ENCODE measurements around the gene PLRG1.

The PLRG1 gene

GRCh38 chr4:154585369-154586018, 35.3 kb upstream of the PLRG1 start:
- Histone ChIP-seq H3K27me3 (ENCODE audit: insufficient read depth, low read depth, severe bottlenecking) (no peaks in the 10 kb centered on the region), H3K4me3 (ENCODE audit: low read depth, low read length) (no peak overlapping the region), H3K27ac (no peak overlapping the region), H3K36me3 (no peaks in the 10 kb centered on the region), H3K9me3 (ENCODE audit: severe bottlenecking) (no peaks in the 10 kb centered on the region)
- DNase-seq, result no peak
- TF ChIP-seq CTCF (IDR thresholded peaks at IDR 0.05; ENCODE audit: low read depth, low read length), result no peak

- no peaks in the 10 kb centered on the region for H3K9me3 ChIP-seq (ENCODE audit: severe bottlenecking)
- H3K27me3 ChIP-seq (ENCODE audit: insufficient read depth, low read depth, severe bottlenecking), result no peaks in the 10 kb centered on the region
- H3K4me3 ChIP-seq (ENCODE audit: low read depth, low read length), result no peak overlapping the region
- no peak for DNase-seq
- TF ChIP-seq CTCF (IDR thresholded peaks at IDR 0.05; ENCODE audit: low read depth, low read length), result no peak
- H3K27ac ChIP-seq, result no peak overlapping the region
- no peaks in the 10 kb centered on the region for H3K36me3 ChIP-seq
Observed at GRCh38 chr4:154584259-154584658, 34.1 kb upstream of the PLRG1 start.

- Histone ChIP-seq H3K27ac (no peak overlapping the region), H3K4me3 (ENCODE audit: low read depth, low read length) (no peak overlapping the region), H3K36me3 (no peaks in the 10 kb centered on the region), H3K9me3 (ENCODE audit: severe bottlenecking) (no peaks in the 10 kb centered on the region), H3K27me3 (ENCODE audit: insufficient read depth, low read depth, severe bottlenecking) (no peaks in the 10 kb centered on the region)
- DNase-seq, result no peak
- no peak for TF ChIP-seq CTCF (IDR thresholded peaks at IDR 0.05; ENCODE audit: low read depth, low read length)
Observed at GRCh38 chr4:154583677-154584076, 33.5 kb upstream of the PLRG1 start.

- no peak for DNase-seq
- no peak overlapping the region for H3K4me3 ChIP-seq (ENCODE audit: low read depth, low read length)
- no peak overlapping the region for H3K27ac ChIP-seq
- H3K27me3 ChIP-seq (ENCODE audit: insufficient read depth, low read depth, severe bottlenecking), result no peaks in the 10 kb centered on the region
- no peaks in the 10 kb centered on the region for H3K9me3 ChIP-seq (ENCODE audit: severe bottlenecking)
- H3K36me3 ChIP-seq, result no peaks in the 10 kb centered on the region
- TF ChIP-seq CTCF (IDR thresholded peaks at IDR 0.05; ENCODE audit: low read depth, low read length), result no peak
Observed at GRCh38 chr4:154583230-154583629, 33.0 kb upstream of the PLRG1 start.

GRCh38 chr4:154582723-154583122, 32.5 kb upstream of the PLRG1 start:
- Histone ChIP-seq H3K27me3 (ENCODE audit: insufficient read depth, low read depth, severe bottlenecking) (no peaks in the 10 kb centered on the region), H3K9me3 (ENCODE audit: severe bottlenecking) (no peaks in the 10 kb centered on the region), H3K4me3 (ENCODE audit: low read depth, low read length) (no peak overlapping the region), H3K27ac (no peak overlapping the region), H3K36me3 (no peaks in the 10 kb centered on the region)
- TF ChIP-seq CTCF (IDR thresholded peaks at IDR 0.05; ENCODE audit: low read depth, low read length), result no peak
- no peak for DNase-seq

- H3K4me3 ChIP-seq (ENCODE audit: low read depth, low read length), result no peak overlapping the region
- no peaks in the 10 kb centered on the region for H3K27me3 ChIP-seq (ENCODE audit: insufficient read depth, low read depth, severe bottlenecking)
- no peak for TF ChIP-seq CTCF (IDR thresholded peaks at IDR 0.05; ENCODE audit: low read depth, low read length)
- H3K36me3 ChIP-seq, result no peaks in the 10 kb centered on the region
- no peak for DNase-seq
- H3K9me3 ChIP-seq (ENCODE audit: severe bottlenecking), result no peaks in the 10 kb centered on the region
- no peak overlapping the region for H3K27ac ChIP-seq
Observed at GRCh38 chr4:154579927-154580326, 29.7 kb upstream of the PLRG1 start.
